HepG2 (cell line): Measurements from ENCODE around the gene ZNF491. TPM values are rescaled to one million over a fixed set of nuclear protein-coding genes. Genes with fewer than 3 reads are reported as not detected.
A peak's percentile ranks its signal among the peaks of the same experiment; 100 is the strongest.

Experiments
- CBX1 ChIP-seq: IDR thresholded peaks from one replicate; pipeline ENCODE4 v1.6.1; 2016; ENCODE audit warnings: antibody characterized with exemption, low read depth
- HHEX ChIP-seq: IDR thresholded peaks from 2 replicates; pipeline ENCODE4 v1.6.1; 2016; ENCODE audit warnings: control low read depth
- MIXL1 ChIP-seq: IDR thresholded peaks from 2 replicates; pipeline ENCODE4 v1.6.1; 2016
- NAIF1 ChIP-seq: sonication (generic); formaldehyde crosslinking; IDR thresholded peaks from 2 replicates; pipeline ENCODE4 v1.5.0; 2020; ENCODE audit warnings: mild to moderate bottlenecking, missing genetic modification reagents, borderline replicate concordance
- NRL ChIP-seq: sonication (generic); formaldehyde crosslinking; IDR thresholded peaks from 2 replicates; pipeline ENCODE4 v1.5.0; 2020; ENCODE audit warnings: missing genetic modification reagents, mild to moderate bottlenecking, moderate library complexity, borderline replicate concordance
- PTBP1 ChIP-seq: fragments of 200-400 bp; formaldehyde crosslinking; IDR thresholded peaks from 2 replicates; pipeline ENCODE4 v1.6.1; 2018; ENCODE audit warnings: low read length, low read depth; ENCODE audit not compliant: poor library complexity, severe bottlenecking
- SMAD3 ChIP-seq: sonication (generic); formaldehyde crosslinking; IDR thresholded peaks from 2 replicates; pipeline ENCODE4 v1.4.0; 2020; ENCODE audit warnings: missing genetic modification reagents
- SMAD9 ChIP-seq: sonication (generic); formaldehyde crosslinking; IDR thresholded peaks from 2 replicates; pipeline ENCODE4 v1.5.1; 2020; ENCODE audit warnings: mild to moderate bottlenecking, missing genetic modification reagents
- ZFP82 ChIP-seq: sonication (generic); formaldehyde crosslinking; IDR thresholded peaks from 2 replicates; pipeline ENCODE4 v1.5.1; 2020; ENCODE audit warnings: mild to moderate bottlenecking, missing genetic modification reagents, borderline replicate concordance
- ZNF556 ChIP-seq: sonication (generic); formaldehyde crosslinking; IDR thresholded peaks from 2 replicates; pipeline ENCODE4 v1.4.0; 2020; ENCODE audit warnings: mild to moderate bottlenecking, missing genetic modification reagents, borderline replicate concordance
- ZNF746 ChIP-seq: sonication (generic); formaldehyde crosslinking; IDR thresholded peaks from 2 replicates; pipeline ENCODE4 v1.8.0; 2022; ENCODE audit warnings: mild to moderate bottlenecking, missing genetic modification reagents
- ZNF772 ChIP-seq: sonication (generic); formaldehyde crosslinking; IDR thresholded peaks from 2 replicates; pipeline ENCODE4 v1.5.0; 2020; ENCODE audit warnings: mild to moderate bottlenecking, missing genetic modification reagents
- ZNF777 ChIP-seq: sonication (generic); formaldehyde crosslinking; IDR thresholded peaks from 2 replicates; pipeline ENCODE4 v1.4.0; 2020; ENCODE audit warnings: missing genetic modification reagents
- ZSCAN22 ChIP-seq: sonication (generic); formaldehyde crosslinking; IDR thresholded peaks from 2 replicates; pipeline ENCODE4 v1.4.0; 2020; ENCODE audit warnings: mild to moderate bottlenecking, missing genetic modification reagents
- ZSCAN29 ChIP-seq: sonication (generic); formaldehyde crosslinking; conservative IDR thresholded peaks from 2 replicates; pipeline ENCODE4 v1.4.0; 2020; ENCODE audit warnings: mild to moderate bottlenecking, missing genetic modification reagents
- polyA plus RNA-seq, 8 experiments: library from polyadenylated mRNA; depleted of rRNA in 3 of 8; stranded (reverse) in 7 of 8; unstranded in 1 of 8; fragments of >200 nt; fragmentation: Illumina TruSeq in 4 of 8; extraction: Trizol in 4 of 8; gene quantifications; 2 replicates each; pipeline versions ENCODE4 v1.2.1 to v1.2.3, GENCODE V29; 2011 to 2016; ENCODE audit warnings: low read depth in 4 of 8, missing spikeins in 1 of 8, mixed read lengths in 1 of 8; ENCODE audit not compliant: insufficient read depth in 1 of 8
- total RNA-seq, 5 experiments: library from RNA; depleted of rRNA; stranded (reverse); fragments of >200 nt; fragmentation: Illumina TruSeq; extraction: Trizol; gene quantifications; 2 replicates each; pipeline ENCODE4 v1.2.3, GENCODE V29; 2016; ENCODE audit warnings: low read depth in 1 of 5
- TF ChIP-seq, protein P1 (sequence below): sonication (generic); formaldehyde crosslinking; conservative IDR thresholded peaks from 2 replicates; pipeline ENCODE4 v1.4.0; 2020; ENCODE audit warnings: missing genetic modification reagents
- TF ChIP-seq, protein P2 (sequence below): sonication (generic); formaldehyde crosslinking; IDR thresholded peaks from 2 replicates; pipeline ENCODE4 v1.4.0; 2020; ENCODE audit warnings: missing genetic modification reagents, low read depth, mild to moderate bottlenecking, borderline replicate concordance
- TF ChIP-seq, protein P3 (sequence below): sonication (generic); formaldehyde crosslinking; IDR thresholded peaks from 2 replicates; pipeline ENCODE4 v1.8.0; 2022; ENCODE audit warnings: missing genetic modification reagents, low read depth, mild to moderate bottlenecking, borderline replicate concordance
- TF ChIP-seq, protein P4 (sequence below): sonication (generic); formaldehyde crosslinking; IDR thresholded peaks from 2 replicates; pipeline ENCODE4 v1.8.1; 2023; ENCODE audit warnings: mild to moderate bottlenecking, moderate library complexity, missing genetic modification reagents
- TF ChIP-seq, protein P5 (sequence below): sonication (generic); formaldehyde crosslinking; IDR thresholded peaks from 2 replicates; pipeline ENCODE4 v1.5.0; 2020; ENCODE audit warnings: mild to moderate bottlenecking, missing genetic modification reagents, borderline replicate concordance

The ZNF491 gene
- total and polyA plus RNA-seq, 2 of the 13 experiments (the other 11 are each of a cell fraction or from before 2014, with no cell fraction given) = 0.57 to 2.2 TPM

DNA sequence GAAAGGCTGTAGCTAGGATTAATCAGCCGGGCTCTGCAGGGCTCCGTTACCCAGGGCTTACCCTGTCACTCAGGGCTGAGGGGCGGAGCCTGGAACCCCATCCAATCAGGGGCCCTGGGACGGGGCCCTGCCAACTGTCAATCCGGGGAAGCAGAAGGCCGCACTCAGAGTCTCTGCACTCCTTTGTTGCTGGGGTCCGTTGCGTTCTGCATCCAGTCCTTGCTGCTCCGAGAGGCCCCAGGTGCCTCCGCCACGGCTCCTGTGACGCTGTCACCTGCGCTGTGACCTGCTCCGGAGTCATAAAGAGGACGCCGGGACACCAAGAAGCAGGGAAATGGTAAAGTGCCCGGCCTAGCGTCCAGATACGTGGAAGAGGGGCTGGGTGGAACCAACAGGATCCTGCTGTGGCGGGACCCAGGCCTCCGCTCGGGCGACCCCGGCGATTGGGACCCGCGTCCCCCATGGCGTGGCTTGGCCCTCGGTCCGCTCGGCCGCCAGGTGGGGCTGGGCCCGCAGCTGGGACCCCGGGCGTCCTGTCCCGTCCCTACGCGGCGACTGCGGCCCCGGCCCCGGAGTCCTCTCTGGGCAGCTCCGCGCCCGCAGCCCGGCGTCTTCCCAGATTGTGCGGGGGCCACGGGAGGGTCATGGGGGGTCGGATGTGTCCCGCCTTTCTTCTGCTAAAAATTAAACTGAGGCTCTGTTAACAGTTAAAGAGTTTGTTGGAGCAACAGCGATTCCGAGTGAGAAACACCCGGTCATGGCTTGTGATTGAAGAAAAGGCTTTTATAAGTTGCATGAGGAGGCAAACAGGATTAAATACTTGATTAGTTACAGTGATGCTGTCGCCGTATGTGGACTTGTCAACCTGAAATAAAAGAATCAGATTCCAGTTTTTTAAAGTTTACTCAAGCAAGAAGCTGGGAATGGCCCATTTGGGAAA is at the start of gene ZNF491 (continued):
- peak; percentile 54; the same call in 1 of the 2 replicates for TF ChIP-seq SMAD9 (CRISPR knock-in tag)
- TF ChIP-seq PTBP1 = peak; percentile 80
- no peak for TF ChIP-seq ZNF772 (CRISPR knock-in tag)
- TF ChIP-seq, protein P1, sequence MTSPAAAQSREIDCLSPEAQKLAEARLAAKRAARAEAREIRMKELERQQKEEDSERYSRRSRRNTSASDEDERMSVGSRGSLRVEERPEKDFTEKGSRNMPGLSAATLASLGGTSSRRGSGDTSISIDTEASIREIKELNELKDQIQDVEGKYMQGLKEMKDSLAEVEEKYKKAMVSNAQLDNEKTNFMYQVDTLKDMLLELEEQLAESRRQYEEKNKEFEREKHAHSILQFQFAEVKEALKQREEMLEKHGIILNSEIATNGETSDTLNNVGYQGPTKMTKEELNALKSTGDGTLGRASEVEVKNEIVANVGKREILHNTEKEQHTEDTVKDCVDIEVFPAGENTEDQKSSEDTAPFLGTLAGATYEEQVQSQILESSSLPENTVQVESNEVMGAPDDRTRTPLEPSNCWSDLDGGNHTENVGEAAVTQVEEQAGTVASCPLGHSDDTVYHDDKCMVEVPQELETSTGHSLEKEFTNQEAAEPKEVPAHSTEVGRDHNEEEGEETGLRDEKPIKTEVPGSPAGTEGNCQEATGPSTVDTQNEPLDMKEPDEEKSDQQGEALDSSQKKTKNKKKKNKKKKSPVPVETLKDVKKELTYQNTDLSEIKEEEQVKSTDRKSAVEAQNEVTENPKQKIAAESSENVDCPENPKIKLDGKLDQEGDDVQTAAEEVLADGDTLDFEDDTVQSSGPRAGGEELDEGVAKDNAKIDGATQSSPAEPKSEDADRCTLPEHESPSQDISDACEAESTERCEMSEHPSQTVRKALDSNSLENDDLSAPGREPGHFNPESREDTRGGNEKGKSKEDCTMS (CRISPR knock-in tag) = no peak
- TF ChIP-seq HHEX = no peak
- TF ChIP-seq, protein P2, sequence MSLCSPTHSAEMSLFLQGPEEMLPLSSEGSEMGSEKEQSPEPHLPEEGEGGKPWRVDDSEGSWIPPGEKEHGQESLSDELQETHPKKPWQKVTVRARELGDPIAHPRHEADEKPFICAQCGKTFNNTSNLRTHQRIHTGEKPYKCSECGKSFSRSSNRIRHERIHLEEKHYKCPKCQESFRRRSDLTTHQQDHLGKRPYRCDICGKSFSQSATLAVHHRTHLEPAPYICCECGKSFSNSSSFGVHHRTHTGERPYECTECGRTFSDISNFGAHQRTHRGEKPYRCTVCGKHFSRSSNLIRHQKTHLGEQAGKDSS (CRISPR knock-in tag) = peak; percentile 29; the same call in 1 of the 2 replicates
- TF ChIP-seq CBX1 = no peak
- peak; percentile 35; the same call in 1 of the 2 replicates for TF ChIP-seq SMAD3 (CRISPR knock-in tag)
- TF ChIP-seq NAIF1 (CRISPR knock-in tag) = 0 out of 2 replicates have a peak, but pooled peaks have one; percentile 37
- TF ChIP-seq ZNF746 (CRISPR knock-in tag) = no peak
- TF ChIP-seq, protein P3, sequence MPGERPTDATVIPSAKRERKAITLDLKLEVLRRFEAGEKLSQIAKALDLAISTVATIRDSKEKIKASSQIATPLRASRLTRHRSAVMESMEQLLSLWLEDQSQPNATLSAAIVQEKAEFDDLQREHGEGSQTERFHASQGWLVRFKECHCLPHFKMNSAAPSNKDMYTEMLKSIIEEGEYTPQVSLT (CRISPR knock-in tag) = no peak
- TF ChIP-seq, protein P4, sequence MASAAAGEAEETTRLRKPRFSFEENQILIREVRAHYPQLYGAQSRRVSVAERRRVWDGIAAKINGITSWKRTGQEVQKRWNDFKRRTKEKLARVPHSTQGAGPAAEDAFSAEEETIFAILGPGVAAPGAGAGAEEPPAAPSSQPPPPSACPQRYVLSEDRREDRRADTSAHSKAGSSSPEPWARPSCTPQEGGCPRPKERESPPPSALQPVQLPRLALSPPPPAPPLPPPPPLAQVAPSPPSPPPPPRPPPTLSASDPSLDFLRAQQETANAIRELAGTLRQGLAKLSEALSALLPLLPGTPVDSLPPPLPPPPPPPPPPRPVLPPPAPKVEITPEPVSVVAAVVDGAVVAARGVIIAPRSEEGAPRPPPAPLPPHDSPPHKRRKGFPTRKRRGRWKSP (CRISPR knock-in tag) = no peak
- peak; percentile 71; the same call in 1 of the 2 replicates for TF ChIP-seq ZNF777 (CRISPR knock-in tag)
- no peak for TF ChIP-seq ZSCAN22 (CRISPR knock-in tag)
- TF ChIP-seq NRL (CRISPR knock-in tag) = peak; percentile 61; the same call in 1 of the 2 replicates
- TF ChIP-seq ZSCAN29 (CRISPR knock-in tag) = no peak
- TF ChIP-seq MIXL1 (CRISPR knock-in tag) = no peak
- peak; percentile 90; the same call in 1 of the 2 replicates for TF ChIP-seq ZNF556
- TF ChIP-seq, protein P5, sequence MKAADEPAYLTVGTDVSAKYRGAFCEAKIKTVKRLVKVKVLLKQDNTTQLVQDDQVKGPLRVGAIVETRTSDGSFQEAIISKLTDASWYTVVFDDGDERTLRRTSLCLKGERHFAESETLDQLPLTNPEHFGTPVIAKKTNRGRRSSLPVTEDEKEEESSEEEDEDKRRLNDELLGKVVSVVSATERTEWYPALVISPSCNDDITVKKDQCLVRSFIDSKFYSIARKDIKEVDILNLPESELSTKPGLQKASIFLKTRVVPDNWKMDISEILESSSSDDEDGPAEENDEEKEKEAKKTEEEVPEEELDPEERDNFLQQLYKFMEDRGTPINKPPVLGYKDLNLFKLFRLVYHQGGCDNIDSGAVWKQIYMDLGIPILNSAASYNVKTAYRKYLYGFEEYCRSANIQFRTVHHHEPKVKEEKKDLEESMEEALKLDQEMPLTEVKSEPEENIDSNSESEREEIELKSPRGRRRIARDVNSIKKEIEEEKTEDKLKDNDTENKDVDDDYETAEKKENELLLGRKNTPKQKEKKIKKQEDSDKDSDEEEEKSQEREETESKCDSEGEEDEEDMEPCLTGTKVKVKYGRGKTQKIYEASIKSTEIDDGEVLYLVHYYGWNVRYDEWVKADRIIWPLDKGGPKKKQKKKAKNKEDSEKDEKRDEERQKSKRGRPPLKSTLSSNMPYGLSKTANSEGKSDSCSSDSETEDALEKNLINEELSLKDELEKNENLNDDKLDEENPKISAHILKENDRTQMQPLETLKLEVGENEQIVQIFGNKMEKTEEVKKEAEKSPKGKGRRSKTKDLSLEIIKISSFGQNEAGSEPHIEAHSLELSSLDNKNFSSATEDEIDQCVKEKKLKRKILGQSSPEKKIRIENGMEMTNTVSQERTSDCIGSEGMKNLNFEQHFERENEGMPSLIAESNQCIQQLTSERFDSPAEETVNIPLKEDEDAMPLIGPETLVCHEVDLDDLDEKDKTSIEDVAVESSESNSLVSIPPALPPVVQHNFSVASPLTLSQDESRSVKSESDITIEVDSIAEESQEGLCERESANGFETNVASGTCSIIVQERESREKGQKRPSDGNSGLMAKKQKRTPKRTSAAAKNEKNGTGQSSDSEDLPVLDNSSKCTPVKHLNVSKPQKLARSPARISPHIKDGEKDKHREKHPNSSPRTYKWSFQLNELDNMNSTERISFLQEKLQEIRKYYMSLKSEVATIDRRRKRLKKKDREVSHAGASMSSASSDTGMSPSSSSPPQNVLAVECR = peak; percentile 90
- TF ChIP-seq ZFP82 (CRISPR knock-in tag) = no peak
